Liver (tissue), 9 donors: Measurements from ENCODE around the gene ACTR1A. TPM values are rescaled to one million over a fixed set of nuclear protein-coding genes. Genes with fewer than 3 reads are reported as not detected.

ENCODE experiments used
- DNase-seq: peaks from one replicate; pipeline ENCODE4 v3.0.0-alpha.2; 2017; ENCODE audit warnings: low spot score
- H3K27ac ChIP-seq, 2 donors: one replicate each; pipeline ENCODE4 v1.7.0; 2013; ENCODE audit warnings: inconsistent platforms in 2 of 2, low read length in 2 of 2, control low read depth in 1 of 2, low read depth in 1 of 2, mild to moderate bottlenecking in 1 of 2
- H3K27me3 ChIP-seq, 4 donors: one replicate each; pipeline versions ENCODE4 v1.6.1 to v1.7.0; 2013; ENCODE audit warnings: low read length in 3 of 4, inconsistent platforms in 1 of 4, mild to moderate bottlenecking in 1 of 4, moderate library complexity in 1 of 4; ENCODE audit not compliant: control insufficient read depth in 4 of 4, insufficient read depth in 4 of 4
- H3K36me3 ChIP-seq, 4 donors: one replicate each; pipeline versions ENCODE4 v1.6.1 to v1.7.0; 2013; ENCODE audit warnings: low read length in 3 of 4, mild to moderate bottlenecking in 3 of 4, low read depth in 1 of 4, moderate library complexity in 1 of 4; ENCODE audit not compliant: control insufficient read depth in 4 of 4, insufficient read depth in 3 of 4
- H3K4me1 ChIP-seq, 4 donors: one replicate each; pipeline versions ENCODE4 v1.6.1 to v1.7.0; 2013; ENCODE audit warnings: low read length in 3 of 4, mild to moderate bottlenecking in 3 of 4, moderate library complexity in 1 of 4; ENCODE audit not compliant: control insufficient read depth in 4 of 4, insufficient read depth in 4 of 4
- H3K4me3 ChIP-seq, 3 donors: one replicate each; pipeline versions ENCODE4 v1.6.1 to v1.7.0; 2013; ENCODE audit warnings: low read length in 3 of 3, control low read depth in 1 of 3, low read depth in 1 of 3, mild to moderate bottlenecking in 1 of 3
- H3K9ac ChIP-seq, 2 donors: one replicate each; pipeline ENCODE4 v1.7.0; 2013; ENCODE audit warnings: low read length in 2 of 2, mild to moderate bottlenecking in 2 of 2, moderate library complexity in 2 of 2, control low read depth in 1 of 2, low read depth in 1 of 2
- H3K9me3 ChIP-seq, 4 donors: one replicate each; pipeline versions ENCODE4 v1.6.1 to v1.7.0; 2013; ENCODE audit warnings: low read length in 3 of 4; ENCODE audit not compliant: control insufficient read depth in 4 of 4
- ATF3 ChIP-seq: IDR thresholded peaks from 2 replicates; pipeline ENCODE4 v1.6.1; 2016; ENCODE audit warnings: antibody characterized with exemption
- CTCF ChIP-seq: fragments of 150-350 bp; IDR thresholded peaks from 2 replicates; pipeline ENCODE4 v1.5.1; 2017; ENCODE audit warnings: improper control_type of control experiment, low read depth, low read length; ENCODE audit not compliant: missing input control
- EGR1 ChIP-seq, 2 donors: IDR thresholded peaks; 2 replicates each; pipeline ENCODE4 v1.6.1; 2016 to 2018; ENCODE audit warnings: antibody characterized with exemption in 2 of 2, low read depth in 2 of 2
- FOXA1 ChIP-seq: IDR thresholded peaks from 2 replicates; pipeline ENCODE4 v1.6.1; 2016; ENCODE audit warnings: antibody characterized with exemption
- FOXA2 ChIP-seq: IDR thresholded peaks from 2 replicates; pipeline ENCODE4 v1.6.1; 2016; ENCODE audit warnings: antibody characterized with exemption
- GABPA ChIP-seq, 2 donors: IDR thresholded peaks in 1 of 2; conservative IDR thresholded peaks in 1 of 2; 2 replicates each; pipeline ENCODE4 v1.6.1; 2016; ENCODE audit warnings: antibody characterized with exemption in 2 of 2, mild to moderate bottlenecking in 1 of 2, moderate library complexity in 1 of 2
- HNF4A ChIP-seq, 2 donors: conservative IDR thresholded peaks; 2 replicates each; pipeline ENCODE4 v1.6.1; 2016; ENCODE audit warnings: antibody characterized with exemption in 2 of 2, mild to moderate bottlenecking in 2 of 2
- HNF4G ChIP-seq: IDR thresholded peaks from 2 replicates; pipeline ENCODE4 v1.6.1; 2016; ENCODE audit warnings: antibody characterized with exemption
- JUND ChIP-seq, 2 donors: IDR thresholded peaks; 2 replicates each; pipeline ENCODE4 v1.6.1; 2016; ENCODE audit warnings: antibody characterized with exemption in 2 of 2
- MAX ChIP-seq: IDR thresholded peaks from 2 replicates; pipeline ENCODE4 v1.6.1; 2016; ENCODE audit warnings: antibody characterized with exemption
- NR2F2 ChIP-seq: IDR thresholded peaks from 2 replicates; pipeline ENCODE4 v1.6.1; 2016; ENCODE audit warnings: antibody characterized with exemption
- RAD21 ChIP-seq, 2 donors: IDR thresholded peaks; 2 replicates each; pipeline ENCODE4 v1.6.1; 2016; ENCODE audit warnings: antibody characterized with exemption in 2 of 2, mild to moderate bottlenecking in 2 of 2
- REST ChIP-seq: IDR thresholded peaks from 2 replicates; pipeline ENCODE4 v1.6.1; 2016; ENCODE audit warnings: antibody characterized with exemption, mild to moderate bottlenecking
- RXRA ChIP-seq, 2 donors: IDR thresholded peaks; 2 replicates each; pipeline ENCODE4 v1.6.1; 2017 to 2018; ENCODE audit warnings: antibody characterized with exemption in 2 of 2, mild to moderate bottlenecking in 1 of 2
- SP1 ChIP-seq: IDR thresholded peaks from 2 replicates; pipeline ENCODE4 v1.6.1; 2018; ENCODE audit warnings: antibody characterized with exemption, mild to moderate bottlenecking
- TAF1 ChIP-seq: conservative IDR thresholded peaks from 2 replicates; pipeline ENCODE4 v1.6.1; 2016; ENCODE audit warnings: antibody characterized with exemption, mild to moderate bottlenecking
- YY1 ChIP-seq: IDR thresholded peaks from 2 replicates; pipeline ENCODE4 v1.6.1; 2016; ENCODE audit warnings: antibody characterized with exemption, mild to moderate bottlenecking
- ZBTB33 ChIP-seq: IDR thresholded peaks from 2 replicates; pipeline ENCODE4 v1.6.1; 2016; ENCODE audit warnings: antibody characterized with exemption
- WGBS: extraction: QIAGEN DNeasy Blood & Tissue Kit; methylation state at CpG from one replicate; pipeline ENCODE4 v1.1.7; 2013; 5-methylcytosine and 5-hydroxymethylcytosine counted together
- polyA plus RNA-seq, 2 donors: library from polyadenylated mRNA; stranded (reverse) in 1 of 2; unstranded in 1 of 2; fragments of 200-250 nt in 1 of 2; fragments of >200 nt in 1 of 2; fragmentation: Nextera tagmentation in 1 of 2; extraction: Ambion mirVana in 1 of 2; gene quantifications; one replicate each; pipeline versions ENCODE4 v1.2.1 to v1.2.3, GENCODE V29; 2013 to 2015
- total RNA-seq, 2 donors: library from RNA; depleted of rRNA; stranded (reverse); fragments of >200 nt; gene quantifications; one replicate each; pipeline ENCODE4 v1.2.3, GENCODE V29; 2014
- donor health status: healthy.
- donor health status: healthy.
- donor health status: healthy.
- donor health status: healthy.
- donor health status: healthy.

The ACTR1A gene
- total and polyA plus RNA-seq, 4 donors, result 24.5 to 51.9 (median 35.3) TPM

GRCh38 chr10:102485093-102485784 is 17.3 kb downstream of the ACTR1A start (continued):
- TF ChIP-seq REST (no peak), FOXA2 (no peak), NR2F2 (no peak), TAF1 (no peak), EGR1 (IDR thresholded peaks at IDR 0.05; ENCODE audit: low read depth in 2 of 2) (no peak)

- 98% methylated on average over 13 of the region's 13 CpGs for WGBS
- Histone ChIP-seq H3K9ac (no peak overlapping the region), H3K9me3 (no peaks in the 10 kb centered on the region), H3K4me3 (no peak overlapping the region), H3K36me3 (peaks cover 32 to 91% (median 66%) of the 10 kb centered on the region in 4 donors), H3K4me1 (no peaks in the 10 kb centered on the region), H3K27me3 (no peaks in the 10 kb centered on the region), H3K27ac (no peak overlapping the region)
- TF ChIP-seq TAF1 (no peak), SP1 (no peak), FOXA2 (no peak), RAD21 (IDR thresholded peaks at IDR 0.05) (no peak), MAX (no peak), HNF4G (no peak), NR2F2 (no peak), EGR1 (IDR thresholded peaks at IDR 0.05; ENCODE audit: low read depth in 2 of 2) (no peak), CTCF (no peak), HNF4A (conservative IDR thresholded peaks at IDR 0.05) (no peak), RXRA (IDR thresholded peaks at IDR 0.05) (no peak), ZBTB33 (no peak), YY1 (no peak), JUND (IDR thresholded peaks at IDR 0.05) (no peak), ATF3 (no peak), GABPA (IDR thresholded peaks at IDR 0.05 in 1 of 2, conservative IDR thresholded peaks at IDR 0.05 in 1 of 2) (no peak), REST (no peak), FOXA1 (no peak)
- no peak for DNase-seq
These were observed 18.5 kb downstream of the ACTR1A start for GRCh38 chr10:102484021-102484420.
